SH-SY5Y (cell line): ENCODE results near the gene SYMPK.

Experiments used
- GATA2 ChIP-seq: IDR thresholded peaks from 2 replicates; pipeline ENCODE4 v1.6.1; 2011; ENCODE audit warnings: mild to moderate bottlenecking, low read depth, low read length
- GATA3 ChIP-seq: IDR thresholded peaks from 2 replicates; pipeline ENCODE4 v1.6.1; 2011; ENCODE audit warnings: low read depth, mild to moderate bottlenecking, low read length, moderate library complexity

The SYMPK gene

DNA sequence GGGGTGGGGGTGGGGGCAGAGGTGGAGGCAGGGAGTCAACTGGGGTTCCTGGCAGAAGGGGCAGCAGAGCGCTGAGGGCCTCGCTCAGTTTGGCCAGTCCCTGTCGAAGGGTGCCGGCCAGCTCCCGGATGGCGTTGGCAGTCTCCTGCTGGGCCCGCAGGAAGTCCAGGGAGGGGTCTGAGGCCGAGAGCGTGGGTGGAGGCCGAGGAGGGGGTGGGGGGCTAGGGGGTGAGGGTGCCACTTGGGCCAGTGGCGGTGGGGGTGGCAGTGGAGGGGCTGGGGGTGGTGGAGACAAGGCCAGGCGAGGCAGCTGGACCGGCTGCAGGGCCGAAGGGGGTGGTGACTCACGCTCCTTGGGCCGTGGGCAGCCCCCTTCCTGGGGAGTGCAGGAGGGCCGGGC, 27.9 kb upstream of the SYMPK start:
- no peak for TF ChIP-seq GATA2
- no peak for TF ChIP-seq GATA3

GRCh38 chr19:45889210-45889885, 26.4 kb upstream of the SYMPK start:
- TF ChIP-seq GATA2: no peak

DNA sequence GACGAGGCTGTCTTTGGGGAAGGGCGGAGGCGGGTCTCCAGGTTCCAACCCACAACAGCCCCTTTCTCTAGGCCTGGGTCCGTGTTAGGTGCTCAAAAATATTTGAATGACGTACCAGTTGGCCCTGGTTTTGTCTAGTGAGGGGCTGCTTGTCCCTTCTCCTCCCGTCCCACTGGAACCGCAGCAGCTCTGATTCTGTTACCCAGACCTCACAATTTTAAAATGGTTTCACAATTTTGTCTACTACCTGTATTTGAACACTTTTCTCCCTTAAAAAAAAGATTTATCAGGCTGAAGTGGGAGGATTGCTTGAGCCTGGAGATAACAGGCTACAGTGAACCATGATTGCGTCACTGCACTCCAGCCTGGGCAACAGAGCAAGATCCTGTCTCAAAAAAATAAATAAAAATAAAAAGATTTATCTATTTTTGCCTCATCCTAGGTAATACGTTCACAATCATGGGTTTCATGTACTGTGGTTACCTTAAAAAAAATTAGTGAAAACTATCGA, 24.3 kb upstream of the SYMPK start:
- no peak for TF ChIP-seq GATA3
- TF ChIP-seq GATA2: no peak

GRCh38 chr19:45886427-45887199, 23.7 kb upstream of the SYMPK start:
- no peak for TF ChIP-seq GATA3
- TF ChIP-seq GATA2: no peak

GRCh38 chr19:45885556-45886426, 22.8 kb upstream of the SYMPK start, which contains the start of gene IRF2BP1:
IRF2BP1 (minus strand) TSS chr19:45886141; CDS start chr19:45885774, 367 bp downstream.
- TF ChIP-seq GATA2 (no peak), GATA3 (no peak)

DNA sequence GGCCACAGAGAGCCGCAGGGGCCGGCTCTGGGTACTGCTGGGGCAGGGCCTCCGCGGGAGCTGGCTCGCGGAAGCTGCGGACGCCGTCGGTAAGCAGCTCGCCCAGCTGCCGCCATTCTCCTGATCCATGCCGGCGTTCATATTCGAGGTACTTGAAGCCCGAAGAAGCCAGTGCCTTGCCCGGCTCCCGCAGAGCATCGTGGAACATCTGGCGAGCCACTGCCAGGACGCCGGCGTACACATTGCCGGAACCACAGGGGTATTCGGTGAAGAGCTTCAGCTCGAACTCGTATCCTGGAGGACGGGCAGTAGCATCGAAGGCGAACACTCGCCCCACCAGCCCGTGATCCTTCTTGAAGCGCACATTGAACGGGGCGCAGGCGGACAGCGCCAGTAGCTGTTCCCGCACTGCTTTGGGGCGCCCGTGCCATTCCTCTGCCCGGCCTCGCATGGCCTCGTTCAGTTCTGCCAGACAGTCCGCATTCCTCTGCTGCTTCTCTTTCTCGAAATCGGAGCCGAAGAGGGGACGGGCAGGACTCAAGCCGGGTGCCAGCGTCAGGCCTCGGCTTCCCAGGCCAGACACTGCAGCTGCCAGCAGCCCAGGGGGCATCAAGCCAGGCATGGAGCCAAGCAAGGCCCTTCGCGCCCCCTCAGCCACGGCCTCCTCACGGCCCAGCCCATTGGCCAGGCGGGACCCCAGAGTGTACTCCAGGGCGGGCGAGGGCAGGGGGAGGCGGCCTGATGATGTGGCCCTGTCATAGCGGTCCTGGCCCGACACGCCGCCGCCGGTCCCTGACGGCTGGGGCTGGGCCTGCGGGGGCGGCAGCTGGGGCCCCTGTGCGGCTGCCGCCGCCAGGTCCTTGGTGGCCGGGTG, 22.0 kb upstream of the SYMPK start:
- TF ChIP-seq GATA3: no peak
- no peak for TF ChIP-seq GATA2

DNA sequence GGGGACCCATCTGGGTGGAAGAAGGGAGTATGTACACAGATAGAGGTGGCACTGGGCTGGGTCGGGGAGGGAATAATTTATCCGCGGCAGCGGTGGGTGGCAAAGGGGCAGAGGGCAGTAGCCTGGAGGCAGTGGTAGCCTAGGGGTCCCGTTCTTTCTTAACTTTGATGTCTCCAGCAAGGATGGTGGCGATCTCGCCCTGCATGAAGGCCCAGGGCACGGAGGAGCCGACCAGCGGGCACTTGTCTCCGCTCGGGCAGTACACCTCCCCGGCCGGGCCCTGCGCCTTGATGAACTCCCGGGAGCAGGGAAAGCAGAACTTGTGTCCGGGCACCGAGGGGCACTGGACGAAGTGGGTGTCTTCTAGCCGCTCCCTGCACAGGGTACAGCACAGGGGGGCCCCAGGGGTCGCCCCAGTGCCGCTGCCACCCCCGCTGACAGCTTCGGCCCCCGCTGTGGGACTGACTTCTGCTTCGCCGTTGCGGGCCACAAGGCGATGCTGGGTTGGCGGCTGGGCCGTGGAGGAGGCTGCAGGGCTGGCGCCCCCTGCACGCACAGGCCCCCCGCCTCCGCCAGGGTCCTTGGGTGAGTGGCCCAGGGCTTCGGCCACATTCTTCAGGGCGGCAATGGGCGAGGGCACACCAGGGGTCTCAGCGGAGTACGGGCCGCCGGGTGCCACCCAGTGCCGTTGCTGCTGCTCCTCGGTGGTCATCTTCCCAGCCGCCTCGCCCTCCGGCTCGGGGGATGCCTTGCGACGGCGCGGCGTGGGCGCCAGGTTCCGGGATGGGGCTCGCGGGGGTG, 21.1 kb upstream of the SYMPK start:
- TF ChIP-seq GATA3 (no peak), GATA2 (no peak)

DNA sequence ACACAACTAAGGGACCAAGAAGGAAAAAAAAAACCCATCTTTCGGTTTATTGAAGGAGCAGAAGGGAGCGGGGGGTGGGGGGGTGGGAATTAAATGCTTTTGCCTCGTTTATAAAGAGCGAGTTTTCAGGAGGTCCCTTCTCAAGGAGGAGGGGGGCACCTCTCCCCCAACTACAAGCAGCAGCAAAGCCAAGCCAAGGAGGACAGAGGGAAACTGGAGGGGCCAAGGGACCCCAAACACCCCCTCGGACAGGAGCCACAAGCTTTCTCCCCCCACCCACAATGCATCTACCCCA, 20.6 kb upstream of the SYMPK start:
- no peak for TF ChIP-seq GATA3
- TF ChIP-seq GATA2: no peak

DNA sequence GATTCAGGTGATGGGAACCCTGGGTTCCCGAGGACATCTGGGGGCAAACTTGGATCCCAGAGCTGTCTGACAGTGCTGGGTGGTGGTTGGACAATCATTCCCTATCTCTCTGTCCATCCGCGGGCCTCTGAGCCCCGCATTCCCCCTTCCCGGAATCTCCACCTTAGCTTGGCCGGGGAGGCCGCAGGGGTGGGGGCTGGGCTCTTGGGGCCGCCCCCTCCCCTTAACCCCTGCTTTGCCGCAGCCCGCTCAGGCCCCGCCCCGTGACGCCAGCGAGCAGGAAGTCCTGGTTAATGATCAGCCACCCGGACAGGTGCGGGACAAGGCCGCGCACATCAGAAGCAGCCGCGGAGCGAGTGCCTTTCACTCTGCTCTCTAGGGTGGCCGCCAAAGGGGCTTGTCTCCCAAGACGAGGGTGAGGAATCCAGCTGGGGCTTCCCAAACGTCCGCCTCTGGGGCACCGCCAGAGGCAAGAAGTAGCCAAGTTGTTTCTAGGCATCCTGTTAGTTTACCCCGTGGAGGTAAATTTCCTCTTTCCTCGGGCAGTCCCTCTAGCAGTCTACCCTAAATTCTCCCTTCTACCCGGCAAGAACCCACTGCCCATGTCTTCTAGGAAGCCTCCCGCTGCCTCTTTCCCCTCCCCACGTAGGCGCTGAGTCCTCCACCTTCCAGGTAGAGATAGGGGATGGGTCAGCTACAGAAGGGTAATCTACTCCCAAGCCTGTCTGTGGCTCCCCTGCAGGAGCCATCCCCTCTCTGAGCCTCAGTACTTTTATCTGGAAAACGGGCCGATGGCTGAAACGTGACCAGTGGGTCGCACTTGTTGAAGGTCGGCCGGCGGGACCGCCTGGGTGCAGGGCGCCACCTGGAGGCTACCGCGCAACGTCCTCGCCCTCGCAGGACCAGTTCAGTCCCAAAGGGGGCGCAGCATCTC, 20.0 kb upstream of the SYMPK start:
- TF ChIP-seq GATA3 (no peak), GATA2 (no peak)

GRCh38 chr19:45881909-45882528, 19.1 kb upstream of the SYMPK start:
- no peak for TF ChIP-seq GATA2
- TF ChIP-seq GATA3: no peak

DNA sequence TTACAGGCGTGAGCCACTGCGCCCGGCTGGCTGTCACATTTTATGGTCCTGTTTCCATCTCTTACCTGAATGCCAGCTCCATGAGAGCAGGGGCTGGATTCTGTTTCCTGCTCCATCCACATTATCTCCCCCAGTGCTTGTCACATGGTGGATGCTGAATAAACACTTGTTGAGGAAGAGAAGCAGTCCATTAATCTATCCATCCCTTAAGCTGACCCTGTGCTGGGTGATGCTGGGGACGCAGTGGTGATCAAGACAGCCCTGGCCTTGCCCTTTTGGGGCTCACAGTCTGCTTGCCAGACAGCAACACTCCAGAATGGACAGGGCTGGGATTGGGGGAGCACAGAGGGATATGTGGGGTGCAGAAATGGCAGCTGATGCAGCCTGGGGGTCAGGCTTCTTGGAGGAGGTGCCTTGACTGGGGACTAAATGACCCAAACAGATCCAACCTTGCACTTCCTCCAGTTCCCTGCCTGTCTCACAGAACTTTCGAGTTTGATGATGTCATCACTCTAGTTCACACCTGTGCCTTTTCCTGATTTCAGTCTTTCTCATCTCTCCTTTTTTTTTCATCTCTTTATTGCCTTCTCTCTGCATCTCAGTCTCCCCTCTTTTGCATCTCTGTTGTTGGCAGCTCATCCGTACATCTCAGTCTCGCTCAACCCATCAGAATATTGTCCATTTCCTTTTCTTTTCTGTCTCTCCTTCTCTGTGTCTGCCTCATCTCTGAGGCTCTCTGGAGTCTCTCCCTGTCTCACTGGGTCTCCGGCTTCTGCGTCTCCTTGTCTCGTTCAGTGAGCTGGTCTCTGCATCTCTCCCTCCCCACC, 18.3 kb upstream of the SYMPK start:
- TF ChIP-seq GATA3 (no peak), GATA2 (no peak)

DNA sequence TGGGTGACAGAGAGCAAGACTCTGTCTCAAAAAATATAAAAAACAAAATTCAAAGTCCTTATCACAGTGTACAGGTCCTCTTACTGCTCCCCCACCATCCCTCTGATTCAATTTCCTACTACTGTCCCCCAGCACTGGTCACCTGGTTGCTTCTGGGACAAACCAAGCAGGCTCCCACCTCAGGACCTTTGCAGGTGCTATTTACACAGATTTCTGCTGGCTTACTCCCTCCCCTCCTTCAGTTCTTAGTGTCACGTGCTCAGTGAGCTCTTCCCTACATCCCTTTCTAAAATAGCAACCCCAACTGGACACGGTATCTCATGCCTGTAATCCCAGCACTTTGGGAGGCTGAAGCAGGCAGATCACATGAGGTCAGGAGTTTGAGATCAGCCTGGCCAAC, 17.0 kb upstream of the SYMPK start:
- no peak for TF ChIP-seq GATA2
- TF ChIP-seq GATA3: no peak
